IPS-20b (cell line): Measurements from ENCODE around the gene NRK.
"Not testable (repeated sequence)": the region's sequence is repeated elsewhere in the genome, so short reads cannot be mapped to it uniquely, and the experiment has no call there.

Source experiments
- H3K27ac ChIP-seq: one replicate; pipeline ENCODE4 v1.5.1; 2013; ENCODE audit warnings: low read length
- H3K27me3 ChIP-seq: 2 replicates; pipeline ENCODE4 v1.6.1; 2013; ENCODE audit warnings: mild to moderate bottlenecking, low read length, inconsistent platforms; ENCODE audit not compliant: insufficient read depth
- H3K36me3 ChIP-seq: 2 replicates; pipeline ENCODE4 v1.6.1; 2013; ENCODE audit warnings: low read depth, mild to moderate bottlenecking, inconsistent platforms, low read length, moderate library complexity; ENCODE audit not compliant: insufficient read depth
- H3K4me1 ChIP-seq: 2 replicates; pipeline ENCODE4 v1.6.1; 2013; ENCODE audit warnings: mild to moderate bottlenecking, control low read depth, inconsistent platforms, low read length, moderate library complexity; ENCODE audit not compliant: insufficient read depth
- H3K4me3 ChIP-seq: 2 replicates; pipeline ENCODE4 v1.5.1; 2013; ENCODE audit warnings: mild to moderate bottlenecking, low read length, inconsistent platforms
- H3K9ac ChIP-seq: 2 replicates; pipeline ENCODE4 v1.6.1; 2013; ENCODE audit warnings: low read depth, mild to moderate bottlenecking, inconsistent platforms, low read length, moderate library complexity
- H3K9me3 ChIP-seq: 2 replicates; pipeline ENCODE4 v1.6.1; 2013; ENCODE audit warnings: mild to moderate bottlenecking, low read depth, low read length, inconsistent platforms; ENCODE audit not compliant: insufficient read depth

Gene NRK

GRCh38 chrX:106000203-106000602 is 177.9 kb downstream of the NRK start:
- Histone ChIP-seq H3K9me3 (no peaks in the 10 kb centered on the region), H3K27ac (no peak overlapping the region)

GRCh38 chrX:106000609-106001008 is 178.3 kb downstream of the NRK start:
- not testable (repeated sequence) for H3K9ac ChIP-seq, H3K36me3 ChIP-seq, H3K4me1 ChIP-seq, H3K27ac ChIP-seq, H3K27me3 ChIP-seq, H3K4me3 ChIP-seq, H3K9me3 ChIP-seq

More at GRCh38 chrX:106000203-106000602, 177.9 kb downstream of the NRK start:
- H3K9ac ChIP-seq: no peak overlapping the region
- no peak overlapping the region for H3K4me3 ChIP-seq
- H3K36me3 ChIP-seq: no peaks in the 10 kb centered on the region
- H3K4me1 ChIP-seq: no peaks in the 10 kb centered on the region
- H3K27me3 ChIP-seq: no peaks in the 10 kb centered on the region

GRCh38 chrX:106005684-106006083 is 183.3 kb downstream of the NRK start:
- Histone ChIP-seq H3K9ac (no peak overlapping the region), H3K36me3 (no peaks in the 10 kb centered on the region), H3K27me3 (no peaks in the 10 kb centered on the region), H3K4me3 (no peak overlapping the region), H3K4me1 (no peaks in the 10 kb centered on the region), H3K9me3 (no peaks in the 10 kb centered on the region), H3K27ac (no peak overlapping the region)

- peaks cover 1% of the 10 kb centered on the region; the same call in 1 of the 2 replicates for H3K9me3 ChIP-seq
- no peaks in the 10 kb centered on the region for H3K4me1 ChIP-seq
- no peak overlapping the region for H3K4me3 ChIP-seq
- H3K27ac ChIP-seq: no peak overlapping the region
- no peak overlapping the region for H3K9ac ChIP-seq
- no peaks in the 10 kb centered on the region for H3K27me3 ChIP-seq
- no peaks in the 10 kb centered on the region for H3K36me3 ChIP-seq
Measured at GRCh38 chrX:106007815-106008214, 185.5 kb downstream of the NRK start.
